Measurements from ENCODE around the gene AREG.
"Not testable (repeated sequence)": the region's sequence is repeated elsewhere in the genome, so short reads cannot be mapped to it uniquely, and the experiment has no call there.

Gene AREG, protein sequence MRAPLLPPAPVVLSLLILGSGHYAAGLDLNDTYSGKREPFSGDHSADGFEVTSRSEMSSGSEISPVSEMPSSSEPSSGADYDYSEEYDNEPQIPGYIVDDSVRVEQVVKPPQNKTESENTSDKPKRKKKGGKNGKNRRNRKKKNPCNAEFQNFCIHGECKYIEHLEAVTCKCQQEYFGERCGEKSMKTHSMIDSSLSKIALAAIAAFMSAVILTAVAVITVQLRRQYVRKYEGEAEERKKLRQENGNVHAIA

DNA sequence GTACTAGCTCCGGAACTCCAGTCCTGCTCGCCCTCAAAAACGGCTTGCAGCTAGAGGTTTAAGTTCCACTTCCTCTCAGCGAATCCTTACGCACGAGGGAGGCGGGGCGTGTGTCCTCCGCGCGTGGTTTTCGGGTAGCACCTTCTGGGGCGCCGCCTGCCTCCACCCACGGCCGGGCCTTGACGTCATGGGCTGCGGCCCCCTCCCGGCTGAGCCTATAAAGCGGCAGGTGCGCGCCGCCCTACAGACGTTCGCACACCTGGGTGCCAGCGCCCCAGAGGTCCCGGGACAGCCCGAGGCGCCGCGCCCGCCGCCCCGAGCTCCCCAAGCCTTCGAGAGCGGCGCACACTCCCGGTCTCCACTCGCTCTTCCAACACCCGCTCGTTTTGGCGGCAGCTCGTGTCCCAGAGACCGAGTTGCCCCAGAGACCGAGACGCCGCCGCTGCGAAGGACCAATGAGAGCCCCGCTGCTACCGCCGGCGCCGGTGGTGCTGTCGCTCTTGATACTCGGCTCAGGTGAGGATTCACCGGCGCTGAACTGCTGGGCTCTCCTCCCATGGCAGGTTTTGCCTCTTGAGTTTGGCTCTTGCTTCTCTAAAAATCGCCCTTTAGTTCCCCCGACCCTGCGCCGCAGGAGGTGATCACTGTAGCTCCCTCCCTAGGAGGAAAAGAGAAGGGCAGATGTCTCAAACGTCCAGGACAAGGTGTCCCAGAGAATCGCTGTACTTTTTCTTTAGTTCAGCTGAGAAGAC lies at the start of gene AREG:
Gene AREG, plus strand, starts transcription at position 246 of the 752 bp plus-strand sequence. Its CDS starts 210 bp downstream, at position 456.
- peak; percentile 45 to 52 (median 49) for DNase-seq (ENCODE audit: low read depth in 2 of 3, low spot score in 2 of 3)

DNA sequence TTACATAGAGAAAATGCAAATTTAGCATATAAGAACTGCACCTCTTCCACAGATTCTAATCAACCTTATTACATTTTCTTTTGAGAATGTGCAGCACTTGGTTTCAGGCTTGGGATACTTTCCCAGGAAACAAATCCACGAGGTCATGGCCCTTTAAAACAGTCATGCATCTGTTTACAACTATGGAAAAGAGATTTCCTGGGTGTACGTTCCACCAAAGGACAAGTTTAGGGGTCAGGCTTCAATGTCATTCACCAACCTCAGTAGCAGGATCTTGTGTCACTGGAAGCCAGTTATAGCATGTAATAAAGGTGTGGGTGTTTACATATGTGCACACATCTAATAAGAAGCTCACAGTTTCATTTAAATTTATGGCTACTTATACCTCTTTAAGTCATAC lies 49.3 kb upstream of the AREG start:
- DNase-seq (ENCODE audit: low read depth in 2 of 3, low spot score in 2 of 3) = no peak

DNA sequence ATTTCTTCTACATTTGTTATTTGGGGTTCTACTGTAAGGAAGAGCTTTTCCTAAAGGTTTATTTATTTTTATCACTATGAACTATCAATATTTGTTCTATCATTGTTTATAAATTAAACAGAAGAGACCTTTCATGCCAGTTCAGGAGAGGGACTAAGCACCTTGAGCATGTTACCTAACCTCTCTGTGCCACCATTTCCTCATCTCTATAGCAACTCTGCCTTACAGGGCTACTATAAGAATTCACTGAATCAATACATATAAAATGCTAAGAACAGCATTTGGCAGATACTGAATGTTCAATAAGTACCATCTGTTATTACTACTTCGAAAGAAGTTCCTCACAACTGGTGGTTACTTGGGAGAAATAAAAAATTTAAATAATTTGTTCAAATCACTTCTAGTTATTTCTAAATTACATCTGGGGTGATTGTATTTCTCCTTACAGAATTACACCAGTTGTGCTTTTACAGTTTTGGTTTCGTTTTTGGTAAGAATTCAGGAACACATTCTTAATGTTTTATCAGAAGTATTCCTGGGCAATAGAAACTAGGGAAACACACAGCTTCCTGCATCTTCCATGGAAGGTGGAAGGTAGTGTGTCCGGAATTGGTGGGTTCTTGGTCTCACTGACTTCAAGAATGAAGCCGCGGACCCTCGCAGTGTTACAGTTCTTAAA lies 47.0 kb upstream of the AREG start:
- DNase-seq (ENCODE audit: low read depth in 2 of 3, low spot score in 2 of 3) = no peak

DNA sequence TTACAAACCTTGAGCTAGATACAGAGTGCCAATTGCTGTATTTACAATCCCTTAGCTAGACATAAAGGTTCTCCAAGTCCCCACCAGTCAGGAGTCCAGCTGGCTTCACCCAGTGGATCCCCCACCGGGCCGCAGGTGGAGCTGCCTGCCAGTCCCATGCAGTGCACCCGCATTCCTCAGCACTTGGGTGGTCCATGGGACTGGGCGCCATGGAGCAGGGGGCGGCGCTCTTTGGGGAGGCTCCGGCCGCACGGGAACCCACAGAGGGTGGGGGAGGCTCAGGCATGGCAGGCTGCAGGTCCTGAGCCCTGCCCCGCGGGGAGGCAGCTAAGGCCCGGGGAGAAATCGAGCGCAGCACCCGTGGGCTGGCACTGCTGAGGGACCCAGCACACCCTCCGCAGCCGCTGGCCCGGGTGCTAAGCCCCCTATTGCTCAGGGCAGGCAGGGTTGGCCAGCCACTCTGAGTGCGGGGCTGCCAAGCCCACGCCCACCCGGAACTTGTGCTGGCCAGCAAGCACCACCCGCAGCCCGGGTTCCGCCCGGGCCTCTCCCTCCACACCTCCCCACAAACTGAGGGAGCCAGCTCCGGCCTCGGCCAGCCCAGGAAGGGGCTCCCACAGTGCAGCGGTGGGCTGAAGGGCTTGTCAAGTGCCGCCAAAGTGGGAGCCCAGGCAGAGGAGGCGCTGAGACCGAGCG lies 45.9 kb upstream of the AREG start:
- not testable (repeated sequence) for DNase-seq (ENCODE audit: low read depth in 2 of 3, low spot score in 2 of 3)

DNA sequence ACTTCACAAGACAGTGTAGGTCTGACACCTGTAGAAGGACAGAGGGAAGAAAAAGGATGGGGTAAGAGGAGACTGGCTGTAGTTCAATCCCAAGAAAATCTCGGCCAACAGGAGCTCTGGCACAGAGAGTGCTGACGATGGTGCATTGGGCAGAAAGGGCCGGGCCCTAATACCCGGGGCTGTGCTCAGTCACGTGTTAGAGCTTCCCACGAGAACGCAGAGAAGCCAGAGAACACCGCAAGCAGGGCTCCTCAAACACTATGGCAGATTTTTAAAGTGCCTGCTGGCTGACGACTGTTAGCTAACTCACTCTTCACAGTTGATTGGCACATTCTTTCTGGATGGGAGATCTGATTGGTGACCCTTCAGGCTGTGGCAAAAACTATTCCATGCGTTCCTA lies 44.5 kb upstream of the AREG start:
- DNase-seq (ENCODE audit: low read depth in 2 of 3, low spot score in 2 of 3) = no peak

DNA sequence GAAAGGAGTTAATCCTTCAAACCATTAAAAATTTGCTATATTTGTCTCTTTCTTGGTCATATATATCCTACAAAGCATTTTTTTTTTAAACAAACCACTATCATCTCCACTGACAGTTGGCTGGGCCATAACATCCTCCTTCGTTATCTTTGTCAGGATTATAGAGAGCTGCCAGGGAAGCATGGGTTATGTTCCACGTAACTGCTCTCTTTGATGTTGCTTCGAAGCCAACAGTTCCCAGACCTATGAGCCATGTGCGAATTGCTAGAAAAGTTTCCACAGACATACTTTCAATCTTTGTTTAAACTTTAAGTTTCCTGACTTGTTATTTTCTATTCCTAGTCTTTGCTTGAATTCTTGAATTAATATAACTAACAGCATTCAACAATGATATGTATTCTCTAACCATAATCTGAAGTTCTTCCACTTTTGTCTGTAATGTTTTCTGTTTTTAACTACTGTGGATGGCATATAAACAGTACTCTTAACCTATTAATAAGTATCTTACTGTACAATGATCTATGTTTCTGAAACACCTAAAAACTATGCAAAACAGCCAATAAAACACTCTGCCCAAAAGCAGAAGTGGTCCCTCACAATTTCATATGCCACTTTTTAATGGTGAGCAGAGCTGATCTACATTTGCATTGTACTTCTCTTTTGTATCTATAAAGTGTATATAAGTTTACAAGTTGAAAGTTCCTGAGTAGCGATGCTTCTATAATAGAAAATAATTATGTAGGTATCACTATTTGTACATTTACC lies 42.1 kb upstream of the AREG start:
- DNase-seq (ENCODE audit: low read depth in 2 of 3, low spot score in 2 of 3) = no peak

DNA sequence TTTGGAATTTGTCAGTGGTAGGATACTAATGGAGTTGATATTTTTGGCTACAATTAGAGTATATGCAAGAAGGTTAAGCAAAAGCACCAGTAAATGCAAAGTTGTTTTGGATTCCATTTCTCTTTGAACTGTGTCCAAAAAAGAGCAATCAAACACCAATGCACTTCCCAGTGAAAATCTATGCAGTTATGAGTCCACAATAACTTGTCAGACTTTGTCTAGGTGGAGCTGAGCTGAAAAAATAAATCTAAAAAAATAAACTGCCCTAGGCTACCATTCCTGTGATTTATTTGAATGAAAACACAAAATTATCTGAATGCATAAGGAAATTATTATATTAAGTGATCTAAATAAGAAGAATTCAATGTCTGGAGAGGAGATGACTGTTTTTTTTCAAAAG lies 37.0 kb upstream of the AREG start:
- DNase-seq (ENCODE audit: low read depth in 2 of 3, low spot score in 2 of 3) = no peak

DNA sequence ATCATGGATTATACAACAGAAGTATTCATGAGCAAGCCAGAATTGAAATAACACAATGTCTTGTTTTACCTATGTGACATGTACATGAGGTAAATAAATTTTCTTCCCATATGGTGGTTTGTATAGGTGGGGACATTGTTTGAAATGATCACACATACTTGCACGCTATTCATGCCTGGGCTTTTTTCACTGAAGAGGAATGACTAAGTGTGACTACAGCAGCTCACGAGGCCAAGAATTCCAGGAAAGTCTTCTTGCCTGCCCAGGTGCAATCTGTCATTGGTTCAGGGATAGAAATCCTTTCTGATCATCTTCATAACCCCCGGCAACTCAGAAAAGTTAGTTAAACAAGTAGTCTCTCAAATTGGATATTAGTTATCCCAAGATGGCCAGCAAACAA lies 36.3 kb upstream of the AREG start:
- DNase-seq (ENCODE audit: low read depth in 2 of 3, low spot score in 2 of 3) = no peak

DNA sequence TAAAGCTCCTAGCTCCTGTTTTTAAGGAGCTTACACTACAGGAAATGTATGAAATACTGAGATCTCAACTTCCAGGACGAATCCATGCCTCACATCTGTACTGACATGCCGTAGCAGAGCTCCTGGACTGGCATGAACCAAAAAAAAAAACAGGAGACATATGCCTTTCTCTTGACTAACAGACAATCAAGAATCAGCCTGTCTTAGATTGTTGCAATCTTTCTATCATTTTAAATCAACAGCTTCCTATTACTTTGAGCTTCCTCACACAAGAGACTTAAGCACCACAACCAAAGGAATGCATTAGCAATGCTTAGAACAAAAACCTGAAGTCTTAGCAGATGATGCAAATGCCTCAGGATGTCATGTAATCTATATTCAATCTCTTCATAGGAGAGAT lies 34.7 kb upstream of the AREG start:
- no peak for DNase-seq (ENCODE audit: low read depth in 2 of 3, low spot score in 2 of 3)

DNA sequence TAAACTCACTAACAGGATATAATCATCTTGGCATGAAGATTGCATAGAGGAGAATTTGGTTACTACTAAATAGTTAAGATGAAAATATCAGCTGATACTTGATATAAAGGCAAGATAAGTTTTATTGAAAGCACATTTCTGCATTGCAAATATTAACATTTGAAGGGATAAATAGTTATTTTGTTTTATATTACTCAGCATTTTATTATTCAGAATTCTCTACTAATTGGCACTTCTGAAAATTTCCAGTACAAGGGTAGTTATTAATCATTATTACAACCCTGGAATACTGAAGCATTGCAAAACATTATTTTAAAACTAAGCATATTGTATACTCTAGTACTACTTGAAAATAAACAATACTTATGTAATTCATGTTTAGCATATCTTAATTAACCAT lies 32.7 kb upstream of the AREG start:
- DNase-seq (ENCODE audit: low read depth in 2 of 3, low spot score in 2 of 3) = no peak

DNA sequence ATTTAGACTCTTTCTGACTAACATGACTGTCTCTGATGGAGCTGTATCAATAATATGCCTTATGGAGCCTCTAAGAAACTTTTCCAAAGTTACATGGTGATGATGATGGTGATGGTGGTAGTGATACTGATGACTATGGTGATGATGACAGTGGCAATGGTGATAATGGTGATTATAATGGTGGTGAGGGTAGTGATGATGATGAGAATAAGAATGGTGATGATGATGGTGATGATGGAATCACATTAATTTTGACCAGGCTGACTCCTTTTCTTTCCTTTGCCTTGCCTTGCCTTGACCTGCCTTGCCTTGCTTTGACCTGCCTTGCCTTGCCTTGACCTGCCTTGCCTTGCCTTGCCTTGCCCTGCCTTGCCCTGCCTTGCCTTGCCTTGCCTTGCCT lies 31.7 kb upstream of the AREG start:
- no peak for DNase-seq (ENCODE audit: low read depth in 2 of 3, low spot score in 2 of 3)

DNA sequence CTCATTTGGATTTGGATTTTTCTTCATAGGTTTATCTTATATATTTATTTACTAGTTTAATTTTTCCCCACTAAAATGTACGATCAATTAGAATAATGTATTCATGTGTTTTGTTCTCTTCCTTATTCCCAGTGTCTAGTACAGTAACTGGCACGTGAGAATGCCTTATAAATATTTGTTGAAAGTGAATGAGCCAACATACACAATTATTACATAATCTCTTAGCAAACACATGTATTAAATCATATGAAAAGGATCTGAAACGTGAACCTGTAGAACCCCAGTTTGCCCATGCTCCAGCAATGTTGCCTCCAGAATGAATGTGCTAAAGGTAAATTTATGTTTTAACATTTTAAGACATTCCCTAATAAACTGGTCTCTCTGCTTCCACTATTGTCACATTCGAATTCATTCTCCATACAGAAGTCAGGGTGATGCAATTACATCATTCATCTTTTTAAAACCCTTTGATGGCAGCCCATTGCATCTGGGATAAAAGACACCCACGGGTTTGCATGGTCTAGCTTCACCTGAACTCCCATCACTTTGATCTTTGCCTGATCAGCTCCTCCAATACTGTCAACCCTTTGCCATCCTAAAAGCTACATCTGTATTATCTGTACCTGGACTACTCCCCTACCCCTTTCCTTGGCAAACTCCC lies 30.7 kb upstream of the AREG start:
- no peak for DNase-seq (ENCODE audit: low read depth in 2 of 3, low spot score in 2 of 3)

DNA sequence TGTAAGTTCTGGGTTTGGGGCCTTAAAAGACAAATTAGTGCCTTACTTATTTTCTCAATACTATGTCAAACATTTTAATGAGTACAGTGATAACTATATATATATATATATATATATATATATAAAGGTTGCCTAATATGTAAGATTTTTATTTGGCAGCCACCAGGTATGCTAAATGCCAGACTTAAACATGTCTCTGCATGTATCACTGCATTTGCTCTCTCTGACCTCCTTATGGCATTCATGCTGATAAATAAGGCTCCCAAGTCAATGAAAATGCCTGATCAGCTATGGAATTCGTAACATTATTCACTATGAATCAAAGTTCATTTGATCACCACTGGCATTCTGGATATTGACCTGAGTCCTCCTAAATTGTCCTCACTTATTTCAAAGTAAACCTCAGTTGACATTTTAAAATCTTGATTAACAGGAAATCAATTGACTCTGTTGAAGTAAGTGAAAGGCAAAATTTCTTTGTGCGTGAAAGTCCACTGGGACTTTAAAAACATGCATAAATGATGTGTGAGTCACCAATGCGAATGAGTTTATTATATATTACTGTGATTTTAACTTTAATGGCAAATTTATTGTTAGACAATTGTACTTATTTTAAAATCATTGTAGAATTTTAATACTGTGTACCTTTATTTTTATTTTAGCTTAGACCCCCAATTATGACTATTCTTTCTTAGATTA lies 29.2 kb upstream of the AREG start:
- no peak for DNase-seq (ENCODE audit: low read depth in 2 of 3, low spot score in 2 of 3)

DNA sequence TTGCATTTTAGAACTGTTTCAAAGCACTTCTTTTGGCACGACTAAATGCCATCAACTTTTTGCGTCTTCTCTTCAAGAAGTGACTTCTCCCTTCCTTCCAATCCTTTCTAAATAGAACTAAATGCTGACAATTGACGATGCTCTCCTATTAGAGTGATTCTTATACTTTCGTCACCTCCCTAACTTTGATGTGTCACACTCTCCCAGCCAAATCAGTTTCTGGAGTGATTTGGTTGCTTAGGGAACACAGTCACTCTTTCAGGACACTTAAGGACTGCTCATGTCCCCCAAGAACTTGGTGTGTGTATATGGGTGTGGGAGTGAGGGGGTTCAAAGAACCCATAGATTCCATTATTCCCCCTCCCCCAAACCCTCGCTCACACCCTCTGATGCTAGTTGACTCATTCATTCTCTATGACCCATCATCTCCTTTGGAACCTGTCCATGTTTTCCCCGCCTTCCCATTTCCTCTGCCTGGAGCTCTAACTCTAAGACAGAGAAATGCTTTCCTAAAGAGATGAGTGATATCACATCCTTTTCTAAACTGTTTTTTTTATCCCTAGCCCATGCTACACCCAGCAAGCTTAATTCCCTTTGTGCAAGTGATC lies 26.8 kb upstream of the AREG start:
- DNase-seq (ENCODE audit: low read depth in 2 of 3, low spot score in 2 of 3) = no peak

DNA sequence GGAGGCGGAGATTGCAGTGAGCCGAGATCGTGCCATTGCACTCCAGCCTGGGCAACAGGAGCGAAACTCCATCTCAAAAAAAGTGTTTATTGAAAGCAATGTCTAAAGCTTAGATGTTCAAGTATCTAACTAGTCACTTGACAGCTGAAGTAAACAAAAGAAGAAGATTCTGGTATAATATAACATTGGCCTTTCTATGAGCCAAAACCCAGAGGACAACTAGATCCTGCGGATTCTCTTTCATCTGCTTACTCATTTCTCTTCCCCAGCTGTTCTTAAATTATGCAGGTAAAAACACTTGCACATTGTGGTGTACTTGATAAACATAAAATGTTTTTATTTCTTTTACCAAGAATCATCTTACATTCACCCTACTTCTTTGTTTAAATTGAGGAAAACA lies 24.1 kb upstream of the AREG start:
- no peak for DNase-seq (ENCODE audit: low read depth in 2 of 3, low spot score in 2 of 3)

DNA sequence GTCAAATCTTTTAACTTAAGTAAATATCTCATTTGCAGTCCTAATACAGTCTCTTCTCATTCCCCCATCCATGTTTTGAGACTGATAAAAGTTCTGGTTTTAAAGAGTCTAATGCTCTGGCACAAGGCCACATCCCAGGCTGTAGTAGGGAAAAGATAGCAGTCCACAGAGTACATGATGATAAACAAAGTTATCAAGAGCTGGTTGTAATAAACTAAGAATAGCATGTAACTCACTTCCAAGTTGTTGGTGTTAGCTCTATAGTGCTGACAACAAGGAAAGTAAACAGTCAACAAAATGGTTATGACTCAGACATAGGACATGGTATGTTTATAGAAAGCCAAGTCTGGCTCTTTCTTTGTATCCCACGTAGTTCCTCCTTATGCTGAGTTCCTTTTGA lies 21.8 kb upstream of the AREG start:
- no peak for DNase-seq (ENCODE audit: low read depth in 2 of 3, low spot score in 2 of 3)

DNA sequence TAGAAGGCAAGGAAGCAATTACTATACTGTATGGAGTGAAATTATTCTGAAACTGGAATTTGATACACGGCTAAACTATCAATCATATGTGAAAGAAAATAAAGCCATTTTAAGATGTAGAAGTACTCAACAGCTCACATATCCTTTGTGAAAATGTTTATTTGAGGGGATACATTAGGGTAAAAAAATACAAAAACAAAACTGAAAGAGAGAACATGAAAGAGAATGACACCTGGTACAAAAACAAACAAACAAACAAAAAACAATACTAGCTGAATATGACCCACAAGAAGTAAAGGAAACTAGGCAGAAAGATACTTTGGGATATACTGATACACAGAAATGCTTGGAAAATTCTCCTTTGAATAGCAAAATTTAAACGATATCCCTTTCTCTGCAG lies 20.8 kb upstream of the AREG start:
- no peak for DNase-seq (ENCODE audit: low read depth in 2 of 3, low spot score in 2 of 3)

DNA sequence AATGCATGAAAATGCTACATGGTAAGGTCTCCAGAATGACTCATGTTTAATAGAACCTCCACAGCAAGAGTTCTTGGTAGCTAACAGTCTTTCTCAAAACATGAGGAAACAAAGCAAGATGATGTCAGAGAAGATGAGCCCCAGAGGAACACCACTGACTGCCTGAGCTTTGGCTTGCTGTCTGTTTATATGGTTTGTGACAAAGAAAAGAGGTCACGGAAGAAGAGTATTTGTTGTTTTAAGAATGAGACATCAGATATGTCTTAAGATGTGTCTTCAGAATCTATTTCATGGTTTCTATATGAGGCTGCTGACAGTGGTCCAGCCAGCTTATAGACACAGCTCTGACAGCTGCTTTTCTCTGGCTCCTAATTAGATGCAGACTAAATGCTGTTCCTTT lies 18.8 kb upstream of the AREG start:
- DNase-seq (ENCODE audit: low read depth in 2 of 3, low spot score in 2 of 3) = no peak

DNA sequence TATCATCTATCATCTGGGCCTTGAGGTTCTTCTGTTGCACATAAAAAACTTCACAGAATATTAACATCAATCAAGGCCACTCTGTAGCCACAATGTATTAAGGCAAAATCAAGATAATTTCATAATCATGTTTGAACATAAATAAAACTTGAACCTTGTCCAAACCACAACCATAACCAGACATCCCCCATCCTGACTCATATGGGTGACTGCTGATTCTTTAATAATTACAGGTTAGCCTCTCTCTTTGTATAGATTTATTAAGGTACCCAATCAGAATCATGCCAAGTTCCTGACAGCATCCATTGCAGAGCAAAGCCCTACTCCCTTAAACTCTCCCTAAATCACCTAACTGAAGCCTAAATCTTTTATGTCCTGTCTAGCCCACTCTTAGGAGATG lies 16.7 kb upstream of the AREG start:
- no peak for DNase-seq (ENCODE audit: low read depth in 2 of 3, low spot score in 2 of 3)
